Gastrocnemius medialis (tissue), 4 donors: ENCODE data around the gene RNF25.

Experiments
- POLR2A ChIP-seq, 2 donors: fragments of 450-650 bp; IDR thresholded peaks; one replicate each; pipeline ENCODE4 v1.6.1; 2017; ENCODE audit warnings: antibody characterized with exemption in 2 of 2, mild to moderate bottlenecking in 2 of 2, moderate library complexity in 2 of 2
- TF ChIP-seq, protein P1 (sequence below), 5 experiments: fragments of 450-650 bp in 3 of 5; fragments of 200-600 bp in 2 of 5; sonication (generic) in 2 of 5; IDR thresholded peaks in 4 of 5; conservative IDR thresholded peaks in 1 of 5; 1 replicate in 4 of 5; 2 replicates in 1 of 5; pipeline ENCODE4 v1.5.1; 2016 to 2019; ENCODE audit warnings: antibody characterized with exemption in 5 of 5, mild to moderate bottlenecking in 3 of 5, moderate library complexity in 3 of 5

DNA sequence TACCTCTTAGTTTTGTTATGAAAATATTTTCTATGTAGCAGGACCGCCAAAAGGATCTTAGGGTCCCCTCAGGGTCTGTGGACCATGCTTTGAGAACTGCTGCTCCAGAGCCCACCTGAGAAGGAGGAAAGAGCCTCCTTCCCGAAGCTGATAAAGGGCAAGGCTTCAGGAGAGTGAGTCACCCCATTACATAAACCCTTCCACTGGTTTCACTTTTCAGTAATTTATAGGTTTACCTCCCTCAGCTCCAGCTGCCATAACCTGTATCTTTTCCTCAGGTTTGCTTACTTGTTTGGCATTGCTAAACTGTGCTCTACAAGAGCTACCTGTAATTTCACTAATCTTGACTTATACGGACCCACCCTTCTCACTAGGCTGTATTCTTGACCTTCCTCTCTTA lies 45.5 kb upstream of the RNF25 start:
- no peak for TF ChIP-seq POLR2A (IDR thresholded peaks at IDR 0.05)
- TF ChIP-seq, protein P1, sequence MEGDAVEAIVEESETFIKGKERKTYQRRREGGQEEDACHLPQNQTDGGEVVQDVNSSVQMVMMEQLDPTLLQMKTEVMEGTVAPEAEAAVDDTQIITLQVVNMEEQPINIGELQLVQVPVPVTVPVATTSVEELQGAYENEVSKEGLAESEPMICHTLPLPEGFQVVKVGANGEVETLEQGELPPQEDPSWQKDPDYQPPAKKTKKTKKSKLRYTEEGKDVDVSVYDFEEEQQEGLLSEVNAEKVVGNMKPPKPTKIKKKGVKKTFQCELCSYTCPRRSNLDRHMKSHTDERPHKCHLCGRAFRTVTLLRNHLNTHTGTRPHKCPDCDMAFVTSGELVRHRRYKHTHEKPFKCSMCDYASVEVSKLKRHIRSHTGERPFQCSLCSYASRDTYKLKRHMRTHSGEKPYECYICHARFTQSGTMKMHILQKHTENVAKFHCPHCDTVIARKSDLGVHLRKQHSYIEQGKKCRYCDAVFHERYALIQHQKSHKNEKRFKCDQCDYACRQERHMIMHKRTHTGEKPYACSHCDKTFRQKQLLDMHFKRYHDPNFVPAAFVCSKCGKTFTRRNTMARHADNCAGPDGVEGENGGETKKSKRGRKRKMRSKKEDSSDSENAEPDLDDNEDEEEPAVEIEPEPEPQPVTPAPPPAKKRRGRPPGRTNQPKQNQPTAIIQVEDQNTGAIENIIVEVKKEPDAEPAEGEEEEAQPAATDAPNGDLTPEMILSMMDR (IDR thresholded peaks at IDR 0.05 in 4 of 5, conservative IDR thresholded peaks at IDR 0.05 in 1 of 5) = no peak
